Activated naive CD4-positive, alpha-beta T cell treated with anti-CD3 and anti-CD28 coated beads, Interleukin-2, amount 50 U/mL, for 72 hours (primary cell): ENCODE results near the gene HORMAD2. TPM values are rescaled to one million over a fixed set of nuclear protein-coding genes. Genes with fewer than 3 reads are reported as not detected.
"Not testable (repeated sequence)": the region's sequence is repeated elsewhere in the genome, so short reads cannot be mapped to it uniquely, and the experiment has no call there.

Experiments used
- ATAC-seq, 2 donors: fragments of 150-1000 bp; cut with Tn5 transposase; 2 replicates each; pipeline ENCODE4 v1.10.0; 2021; ENCODE audit warnings: mild to moderate bottlenecking in 2 of 2, moderate library complexity in 2 of 2
- DNase-seq, 2 donors: peaks; one replicate each; pipeline ENCODE4 v3.0.0; 2021 to 2022; ENCODE audit warnings: low spot score in 2 of 2
- H3K27ac Mint-ChIP-seq, 2 donors: one replicate each; pipeline ENCODE4 v1.8.0; 2022; ENCODE audit warnings: mild to moderate bottlenecking in 2 of 2, mixed read lengths in 2 of 2
- H3K36me3 Mint-ChIP-seq, 2 donors: one replicate each; pipeline ENCODE4 v1.8.0; 2022; ENCODE audit warnings: mixed read lengths in 2 of 2
- H3K9me3 Mint-ChIP-seq, 2 donors: one replicate each; pipeline ENCODE4 v1.8.0; 2022; ENCODE audit warnings: mixed read lengths in 2 of 2
- total RNA-seq, 2 donors: library from RNA; stranded (reverse); gene quantifications; one replicate each; pipeline ENCODE4 v1.2.3, GENCODE V29; 2022

HORMAD2 gene
- total RNA-seq, 2 donors from 2014 or later, result 0.27 TPM; not detected in 1

GRCh38 chr22:30047364-30047738 is 32.9 kb upstream of the HORMAD2 start:
- no peaks in the 10 kb centered on the region for H3K36me3 Mint-ChIP-seq
- H3K9me3 Mint-ChIP-seq, result peaks cover 0 to 3% of the 10 kb centered on the region in 2 donors
- H3K27ac Mint-ChIP-seq, result no peak overlapping the region
- peak in 1 of 2 donors; percentile 52 for ATAC-seq
- DNase-seq, result no peak

- H3K9me3 Mint-ChIP-seq, result peaks cover 0 to 3% of the 10 kb centered on the region in 2 donors
- no peaks in the 10 kb centered on the region for H3K36me3 Mint-ChIP-seq
- DNase-seq (no peak), ATAC-seq (no peak)
- no peak overlapping the region for H3K27ac Mint-ChIP-seq
These were observed 31.6 kb upstream of the HORMAD2 start for GRCh38 chr22:30048681-30049080.

- Mint-ChIP-seq H3K36me3 (peaks cover 5% of the 10 kb centered on the region in 2 donors), H3K27ac (no peak overlapping the region), H3K9me3 (peaks cover 4 to 5% of the 10 kb centered on the region in 2 donors)
- ATAC-seq (no peak), DNase-seq (no peak)
These were observed 26.0 kb upstream of the HORMAD2 start for GRCh38 chr22:30054067-30054763.

GRCh38 chr22:30054764-30055069 is 25.5 kb upstream of the HORMAD2 start:
- Mint-ChIP-seq H3K27ac (no peak overlapping the region), H3K36me3 (peaks cover 5% of the 10 kb centered on the region in 2 donors), H3K9me3 (peaks cover 4 to 5% of the 10 kb centered on the region in 2 donors)
- ATAC-seq (no peak), DNase-seq (no peak)

GRCh38 chr22:30056015-30056414 is 24.2 kb upstream of the HORMAD2 start:
- ATAC-seq, result no peak
- Mint-ChIP-seq H3K27ac (no peak overlapping the region), H3K36me3 (peaks cover 5% of the 10 kb centered on the region in 2 donors), H3K9me3 (peaks cover 4 to 5% of the 10 kb centered on the region in 2 donors)
- no peak for DNase-seq

- Mint-ChIP-seq H3K27ac (no peak overlapping the region), H3K36me3 (peaks cover 5% of the 10 kb centered on the region in 2 donors), H3K9me3 (peaks cover 4 to 5% of the 10 kb centered on the region in 2 donors)
- no peak for DNase-seq
- ATAC-seq, result no peak
These were observed 22.9 kb upstream of the HORMAD2 start for GRCh38 chr22:30057375-30057774.

- not testable (repeated sequence) for DNase-seq, H3K27ac Mint-ChIP-seq, ATAC-seq
- H3K9me3 Mint-ChIP-seq, result peaks cover 12 to 13% of the 10 kb centered on the region in 2 donors
- peaks cover 5 to 12% of the 10 kb centered on the region in 2 donors for H3K36me3 Mint-ChIP-seq
These were observed 20.8 kb upstream of the HORMAD2 start for GRCh38 chr22:30059346-30060020.

- H3K27ac Mint-ChIP-seq, DNase-seq, ATAC-seq: not testable (repeated sequence)
- peaks cover 13 to 14% of the 10 kb centered on the region in 2 donors for H3K9me3 Mint-ChIP-seq
- H3K36me3 Mint-ChIP-seq, result peaks cover 3 to 10% of the 10 kb centered on the region in 2 donors
These were observed 19.2 kb upstream of the HORMAD2 start for GRCh38 chr22:30061094-30061493.

GRCh38 chr22:30062259-30062658 is 18.0 kb upstream of the HORMAD2 start:
- H3K36me3 Mint-ChIP-seq, result peaks cover 0 to 8% of the 10 kb centered on the region in 2 donors
- no peak overlapping the region for H3K27ac Mint-ChIP-seq
- ATAC-seq, result no peak
- no peak for DNase-seq
- peaks cover 8 to 9% of the 10 kb centered on the region in 2 donors for H3K9me3 Mint-ChIP-seq

GRCh38 chr22:30062950-30063349 is 17.3 kb upstream of the HORMAD2 start:
- Mint-ChIP-seq H3K27ac (no peak overlapping the region), H3K9me3 (peaks cover 8 to 9% of the 10 kb centered on the region in 2 donors), H3K36me3 (peaks cover 0 to 8% of the 10 kb centered on the region in 2 donors)
- no peak for ATAC-seq
- DNase-seq, result no peak

GRCh38 chr22:30064172-30064571 is 16.1 kb upstream of the HORMAD2 start:
- DNase-seq (no peak), ATAC-seq (no peak)
- H3K27ac Mint-ChIP-seq, result no peak overlapping the region
- H3K36me3 Mint-ChIP-seq, result peaks cover 0 to 8% of the 10 kb centered on the region in 2 donors
- H3K9me3 Mint-ChIP-seq, result peaks cover 8 to 9% of the 10 kb centered on the region in 2 donors

- peaks cover 0 to 7% of the 10 kb centered on the region in 2 donors for H3K36me3 Mint-ChIP-seq
- no peak for DNase-seq
- no peak overlapping the region for H3K27ac Mint-ChIP-seq
- H3K9me3 Mint-ChIP-seq, result no peaks in the 10 kb centered on the region
- no peak for ATAC-seq
These were observed 6.5 kb upstream of the HORMAD2 start for GRCh38 chr22:30073743-30074142.

- no peak overlapping the region for H3K27ac Mint-ChIP-seq
- no peaks in the 10 kb centered on the region for H3K9me3 Mint-ChIP-seq
- DNase-seq (no peak), ATAC-seq (no peak)
- peaks cover 0 to 7% of the 10 kb centered on the region in 2 donors for H3K36me3 Mint-ChIP-seq
These were observed 6.1 kb upstream of the HORMAD2 start for GRCh38 chr22:30074147-30074546.

GRCh38 chr22:30074994-30075393 is 5.3 kb upstream of the HORMAD2 start:
- Mint-ChIP-seq H3K9me3 (no peaks in the 10 kb centered on the region), H3K36me3 (peaks cover 0 to 7% of the 10 kb centered on the region in 2 donors), H3K27ac (no peak overlapping the region)
- ATAC-seq (no peak), DNase-seq (no peak)

- Mint-ChIP-seq H3K36me3 (peaks cover 0 to under 1% of the 10 kb centered on the region in 2 donors), H3K27ac (no peak overlapping the region), H3K9me3 (no peaks in the 10 kb centered on the region)
- ATAC-seq (no peak), DNase-seq (no peak)
These were observed 2.9 kb upstream of the HORMAD2 start for GRCh38 chr22:30077279-30077880.

- Mint-ChIP-seq H3K9me3 (no peaks in the 10 kb centered on the region), H3K36me3 (no peaks in the 10 kb centered on the region), H3K27ac (peak overlapping the region; percentile 23 to 37)
- ATAC-seq (peak; percentile 84 to 86), DNase-seq (no peak)
These were observed 1.6 kb upstream of the HORMAD2 start for GRCh38 chr22:30078320-30079311.
